ENCODE measurements around the gene C1orf56. TPM values are rescaled to one million over a fixed set of nuclear protein-coding genes. Genes with fewer than 3 reads are reported as not detected.

The C1orf56 gene
- 1 to 10 TPM; 4.4 to 7.9 (median 5.5) TPM for total RNA-seq

DNA sequence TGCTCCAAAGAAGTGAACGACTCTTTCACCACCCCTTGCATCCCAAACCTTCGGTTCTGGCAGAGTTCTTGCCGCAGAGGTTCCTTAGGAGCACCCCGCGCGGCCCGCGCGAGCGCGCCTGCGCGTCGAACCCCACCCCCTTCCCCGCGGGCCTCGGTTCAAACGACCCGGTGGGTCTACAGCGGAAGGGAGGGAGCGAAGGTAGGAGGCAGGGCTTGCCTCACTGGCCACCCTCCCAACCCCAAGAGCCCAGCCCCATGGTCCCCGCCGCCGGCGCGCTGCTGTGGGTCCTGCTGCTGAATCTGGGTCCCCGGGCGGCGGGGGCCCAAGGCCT lies at the start of gene C1orf56:
TSS of gene C1orf56 (plus strand) at position 161 of the 334 bp plus-strand sequence. CDS start at position 258, 97 bp downstream.
- TF ChIP-seq CTCF (IDR thresholded peaks at IDR 0.05; ENCODE audit: low read depth): no peak

DNA sequence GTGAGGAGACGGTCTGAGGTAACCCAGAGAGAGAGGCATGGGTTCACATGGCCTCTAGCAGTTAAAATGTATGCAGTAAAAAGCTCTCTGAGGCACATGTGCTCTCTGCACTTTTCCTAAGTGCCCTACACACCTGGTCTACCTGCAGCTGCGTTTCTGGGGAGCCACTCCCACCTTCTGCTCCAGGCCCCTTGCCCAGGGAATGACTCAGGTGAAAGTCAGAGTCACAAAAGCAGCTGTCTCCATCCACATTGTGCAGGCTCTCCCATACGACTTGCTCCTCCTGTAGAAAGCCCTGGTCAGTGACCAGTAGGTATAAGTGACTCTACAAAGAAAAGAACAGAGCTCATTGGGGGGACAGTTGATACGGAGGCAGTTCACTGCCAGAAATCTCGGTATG lies 49.6 kb upstream of the C1orf56 start:
- TF ChIP-seq CTCF (IDR thresholded peaks at IDR 0.05; ENCODE audit: low read depth): no peak

DNA sequence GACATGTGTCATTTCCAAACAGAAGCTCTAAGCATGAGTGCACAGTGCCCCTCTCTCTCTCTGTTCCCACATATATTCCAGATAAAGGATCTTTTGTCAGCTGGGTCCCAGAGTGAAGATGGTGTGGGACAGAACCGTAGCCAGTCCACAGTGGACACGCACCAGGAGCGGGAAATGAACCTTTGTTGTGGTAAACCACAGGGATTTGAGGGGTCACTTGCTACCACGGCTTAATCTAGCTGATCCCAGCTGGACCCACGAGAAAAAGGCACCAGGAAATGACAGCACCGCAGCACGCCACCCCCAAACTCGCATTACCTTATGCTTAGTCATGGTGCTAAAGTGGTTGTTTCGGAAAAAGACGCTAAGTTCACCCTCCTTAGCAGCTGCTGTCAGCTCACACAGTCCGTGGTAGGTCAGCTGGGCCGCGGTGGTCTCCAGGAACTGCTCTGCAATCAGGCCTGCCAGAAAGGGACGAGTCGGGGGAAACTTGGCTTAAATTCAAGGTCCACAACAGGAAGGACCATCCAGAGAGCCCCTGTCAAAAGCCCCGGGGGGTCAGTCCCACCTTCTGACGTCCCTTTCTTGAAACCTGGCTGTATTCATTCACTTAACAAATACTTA lies 48.4 kb upstream of the C1orf56 start:
- TF ChIP-seq CTCF (IDR thresholded peaks at IDR 0.05; ENCODE audit: low read depth): no peak

DNA sequence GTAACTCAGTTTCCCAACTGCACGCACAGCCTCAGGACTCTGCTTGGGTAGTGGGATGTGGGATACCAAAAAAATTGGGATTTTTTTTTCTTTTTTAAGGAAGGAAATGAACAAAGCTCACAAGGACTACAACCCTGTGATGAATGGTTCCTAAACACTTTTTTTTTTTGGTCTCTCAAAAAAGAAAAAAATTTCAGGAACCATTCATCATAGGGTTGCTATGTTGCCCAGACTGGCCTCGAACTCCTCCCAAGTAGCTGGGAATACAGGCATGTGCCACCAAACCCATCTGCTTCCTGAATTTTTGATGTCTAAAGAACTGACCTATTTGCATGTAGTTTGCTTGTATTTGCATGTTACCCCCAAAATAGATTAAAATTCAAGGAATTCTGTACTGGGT lies 47.6 kb upstream of the C1orf56 start:
- TF ChIP-seq CTCF (IDR thresholded peaks at IDR 0.05; ENCODE audit: low read depth): no peak

GRCh38 chr1:151000408-151000807 lies 47.1 kb upstream of the C1orf56 start:
- no peak for TF ChIP-seq CTCF (IDR thresholded peaks at IDR 0.05; ENCODE audit: low read depth)

DNA sequence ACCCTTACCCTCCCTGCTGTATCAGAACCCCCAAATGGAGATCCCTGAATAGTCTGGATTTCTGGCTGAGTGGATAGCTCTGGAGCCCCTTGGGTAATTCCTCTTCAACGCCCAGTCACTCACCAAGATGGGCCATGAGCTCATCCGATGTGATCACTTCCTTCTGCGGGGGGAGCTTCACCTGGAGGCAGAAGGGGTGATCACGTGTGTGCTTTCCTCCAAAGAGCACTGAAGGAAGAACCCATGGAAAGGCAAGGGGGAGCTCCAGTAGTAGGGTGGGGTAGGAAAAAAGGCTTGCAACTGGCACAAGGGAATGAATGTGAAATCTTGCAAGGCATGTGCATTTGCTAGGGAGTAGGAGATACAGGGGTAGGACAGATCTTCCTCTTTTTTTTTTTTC lies 45.9 kb upstream of the C1orf56 start:
- no peak for TF ChIP-seq CTCF (IDR thresholded peaks at IDR 0.05; ENCODE audit: low read depth)

GRCh38 chr1:151002051-151002450 lies 45.5 kb upstream of the C1orf56 start:
- TF ChIP-seq CTCF (IDR thresholded peaks at IDR 0.05; ENCODE audit: low read depth): no peak
